HG03460 (cell line): Measurements from ENCODE around the gene LOXL3.

Experiments
- ATAC-seq: cut with Tn5 transposase; IDR thresholded peaks from one replicate; pipeline ENCODE4 v1.9.1; 2021; ENCODE audit not compliant: unreplicated experiment

Gene LOXL3

GRCh38 chr2:74530239-74531187, 23.2 kb downstream of the LOXL3 start:
- ATAC-seq: peak; percentile 36

- ATAC-seq: peak; percentile 78
Observed at GRCh38 chr2:74529357-74530238, 24.1 kb downstream of the LOXL3 start, which contains the start of the genes AUP1 and HTRA2. Gene AUP1 (minus strand): TSS chr2:74529706. CDS start chr2:74529629, 77 bp downstream. Gene HTRA2 (plus strand): TSS chr2:74529933. CDS start chr2:74530007, 74 bp downstream.

- ATAC-seq: peak; percentile 5
Observed at GRCh38 chr2:74528600-74529356, 25.0 kb downstream of the LOXL3 start.

- no peak for ATAC-seq
Observed at GRCh38 chr2:74527741-74528140, 26.0 kb downstream of the LOXL3 start.

- no peak for ATAC-seq
Observed at GRCh38 chr2:74526649-74527230, 27.0 kb downstream of the LOXL3 start.

GRCh38 chr2:74525717-74526648, 27.8 kb downstream of the LOXL3 start, which contains the start of gene DQX1:
Gene DQX1 (minus strand): TSS chr2:74526231. CDS start chr2:74525729, 502 bp downstream.
- ATAC-seq: no peak

- no peak for ATAC-seq
Observed at GRCh38 chr2:74524955-74525716, 28.6 kb downstream of the LOXL3 start.

- ATAC-seq: no peak
Observed at GRCh38 chr2:74524005-74524404, 29.7 kb downstream of the LOXL3 start.

GRCh38 chr2:74522516-74522915, 31.2 kb downstream of the LOXL3 start:
- ATAC-seq: no peak

- no peak for ATAC-seq
Observed at GRCh38 chr2:74516650-74517049, 37.1 kb downstream of the LOXL3 start.

GRCh38 chr2:74515981-74516633, 37.6 kb downstream of the LOXL3 start:
- ATAC-seq: no peak

- ATAC-seq: no peak
Observed at GRCh38 chr2:74515271-74515980, 38.3 kb downstream of the LOXL3 start.

GRCh38 chr2:74514368-74515270, 39.1 kb downstream of the LOXL3 start, which contains the start of gene TLX2:
Gene TLX2 (plus strand): TSS chr2:74514450. CDS start chr2:74514807, 357 bp downstream.
- no peak for ATAC-seq

GRCh38 chr2:74513605-74514367, 40.0 kb downstream of the LOXL3 start:
- no peak for ATAC-seq
